Fibroblast of lung (primary cell): ENCODE results near the gene CDK15. TPM values are rescaled to one million over a fixed set of nuclear protein-coding genes. Genes with fewer than 3 reads are reported as not detected.
A peak's percentile ranks its signal among the peaks of the same experiment; 100 is the strongest.

Experiments
- DNase-seq, 2 donors: peaks; one replicate each; pipeline versions ENCODE4 v3.0.0 to v3.0.0-alpha.2; 2010; ENCODE audit warnings: low read depth in 2 of 2
- H2AFZ ChIP-seq: 2 replicates; pipeline ENCODE4 v1.5.1; 2012; ENCODE audit warnings: low read length, control low read depth, inconsistent platforms
- H3K27ac ChIP-seq: 2 replicates; pipeline ENCODE4 v1.5.1; 2011; ENCODE audit warnings: low read length, control low read depth; ENCODE audit not compliant: insufficient read depth
- H3K27me3 ChIP-seq: 2 replicates; pipeline ENCODE4 v1.5.1; 2011; ENCODE audit warnings: mild to moderate bottlenecking, low read length; ENCODE audit not compliant: control insufficient read depth, insufficient read depth
- H3K36me3 ChIP-seq: 2 replicates; pipeline ENCODE4 v1.5.1; 2011; ENCODE audit warnings: low read length; ENCODE audit not compliant: control insufficient read depth, insufficient read depth
- H3K4me1 ChIP-seq: 2 replicates; pipeline ENCODE4 v1.5.1; 2011; ENCODE audit warnings: low read length; ENCODE audit not compliant: control insufficient read depth, insufficient read depth; ENCODE audit errors: extremely low read depth
- H3K4me2 ChIP-seq: 2 replicates; pipeline ENCODE4 v1.5.1; 2011; ENCODE audit warnings: low read length, control low read depth; ENCODE audit not compliant: insufficient read depth; ENCODE audit errors: extremely low read depth
- H3K4me3 ChIP-seq, 4 experiments: fragments of 200-600 bp in 1 of 4; sonication (generic) in 1 of 4; replicated peaks in 1 of 4; 2 replicates each; pipeline ENCODE4 v1.5.1; 2011 to 2016; ENCODE audit warnings: low read length in 4 of 4, low read depth in 3 of 4, mild to moderate bottlenecking in 3 of 4, control low read depth in 2 of 4, inconsistent platforms in 1 of 4, mixed read lengths in 1 of 4; ENCODE audit not compliant: insufficient read depth in 1 of 4; ENCODE audit errors: control extremely low read depth in 1 of 4
- H3K79me2 ChIP-seq: 2 replicates; pipeline ENCODE4 v1.5.1; 2012; ENCODE audit warnings: mild to moderate bottlenecking, low read length, inconsistent platforms; ENCODE audit not compliant: control insufficient read depth, insufficient read depth
- H3K9ac ChIP-seq: 2 replicates; pipeline ENCODE4 v1.5.1; 2011; ENCODE audit warnings: mild to moderate bottlenecking, low read length, control low read depth; ENCODE audit not compliant: insufficient read depth
- H3K9me3 ChIP-seq: 2 replicates; pipeline ENCODE4 v1.5.1; 2012; ENCODE audit warnings: low read depth, low read length; ENCODE audit not compliant: control insufficient read depth, insufficient read depth
- H4K20me1 ChIP-seq: 2 replicates; pipeline ENCODE4 v1.5.1; 2011; ENCODE audit warnings: low read length; ENCODE audit not compliant: control insufficient read depth, insufficient read depth; ENCODE audit errors: extremely low read depth
- CTCF ChIP-seq, 2 donors: IDR thresholded peaks in 1 of 2; conservative IDR thresholded peaks in 1 of 2; 1 replicate in 1 of 2; 2 replicates in 1 of 2; pipeline ENCODE4 v1.5.1; 2011 to 2012; ENCODE audit warnings: low read length in 2 of 2, control low read depth in 1 of 2, inconsistent platforms in 1 of 2, low read depth in 1 of 2, mild to moderate bottlenecking in 1 of 2
- EZH2 ChIP-seq: IDR thresholded peaks from 2 replicates; pipeline ENCODE4 v1.5.1; 2012; ENCODE audit warnings: low read length, control low read depth, mild to moderate bottlenecking; ENCODE audit errors: missing control alignments
- polyA plus RNA-seq, 2 donors: library from polyadenylated mRNA; depleted of rRNA in 1 of 2; stranded (reverse) in 1 of 2; unstranded in 1 of 2; fragments of >200 nt; gene quantifications; 2 replicates each; pipeline ENCODE4 v1.2.1, GENCODE V29; 2011 to 2012; ENCODE audit warnings: missing spikeins in 1 of 2
- total RNA-seq: library from RNA; depleted of rRNA; stranded (reverse); fragments of >200 nt; gene quantifications from 2 replicates; pipeline ENCODE4 v1.2.1, GENCODE V29; 2014

CDK15 gene
- total and polyA plus RNA-seq, 2 donors (not counting 1 experiment from before 2014, with no cell fraction given) = 2.3 to 5.1 TPM

- H3K4me2 ChIP-seq = no peak overlapping the region
- no peaks in the 10 kb centered on the region for H4K20me1 ChIP-seq
- TF ChIP-seq EZH2 (no peak), CTCF (conservative IDR thresholded peaks at IDR 0.05 in 1 of 2, IDR thresholded peaks at IDR 0.05 in 1 of 2; ENCODE audit: low read depth in 1 of 2, low read length in 2 of 2) (no peak)
- no peaks in the 10 kb centered on the region for H3K9me3 ChIP-seq
- no peak overlapping the region for H3K27ac ChIP-seq
- H3K9ac ChIP-seq = no peak overlapping the region
- H3K79me2 ChIP-seq = no peaks in the 10 kb centered on the region
- no peak overlapping the region for H2AFZ ChIP-seq
- DNase-seq = no peak
- no peak overlapping the region for H3K4me3 ChIP-seq
- no peaks in the 10 kb centered on the region for H3K27me3 ChIP-seq
- no peaks in the 10 kb centered on the region for H3K36me3 ChIP-seq
- H3K4me1 ChIP-seq = peaks cover 8% of the 10 kb centered on the region
These were observed 85.3 kb downstream of the CDK15 start for GRCh38 chr2:201891676-201892075.

GRCh38 chr2:201892516-201892915, 86.2 kb downstream of the CDK15 start:
- no peaks in the 10 kb centered on the region for H3K9me3 ChIP-seq
- H3K27me3 ChIP-seq = no peaks in the 10 kb centered on the region
- no peak overlapping the region for H3K9ac ChIP-seq
- no peaks in the 10 kb centered on the region for H3K36me3 ChIP-seq
- no peak for DNase-seq
- H3K4me3 ChIP-seq = no peak overlapping the region
- no peak overlapping the region for H2AFZ ChIP-seq
- peaks cover 6% of the 10 kb centered on the region for H3K4me1 ChIP-seq
- no peak overlapping the region for H3K4me2 ChIP-seq
- no peaks in the 10 kb centered on the region for H4K20me1 ChIP-seq
- no peak for TF ChIP-seq CTCF (conservative IDR thresholded peaks at IDR 0.05 in 1 of 2, IDR thresholded peaks at IDR 0.05 in 1 of 2; ENCODE audit: low read depth in 1 of 2, low read length in 2 of 2)
- TF ChIP-seq EZH2 = no peak
- no peak overlapping the region for H3K27ac ChIP-seq
- no peaks in the 10 kb centered on the region for H3K79me2 ChIP-seq

- no peaks in the 10 kb centered on the region for H3K79me2 ChIP-seq
- no peaks in the 10 kb centered on the region for H3K27me3 ChIP-seq
- H3K27ac ChIP-seq = no peak overlapping the region
- no peaks in the 10 kb centered on the region for H3K36me3 ChIP-seq
- DNase-seq = peak in 1 of 2 donors; percentile 49
- no peak overlapping the region for H3K4me2 ChIP-seq
- no peak overlapping the region for H3K4me3 ChIP-seq
- H3K9ac ChIP-seq = no peak overlapping the region
- H3K4me1 ChIP-seq = peaks cover 9% of the 10 kb centered on the region
- TF ChIP-seq EZH2 = no peak
- H3K9me3 ChIP-seq = no peaks in the 10 kb centered on the region
- H4K20me1 ChIP-seq = no peaks in the 10 kb centered on the region
- H2AFZ ChIP-seq = no peak overlapping the region
These were observed 94.0 kb downstream of the CDK15 start for GRCh38 chr2:201900362-201900761.
